GM04504 (cell line): ENCODE results near the gene SH3BGRL3.
"Not testable (repeated sequence)": the region's sequence is repeated elsewhere in the genome, so short reads cannot be mapped to it uniquely, and the experiment has no call there.

Experiments used
- DNase-seq: peaks from one replicate; pipeline ENCODE4 v3.0.0-alpha.2; 2012; ENCODE audit warnings: low read depth

Gene SH3BGRL3

DNA sequence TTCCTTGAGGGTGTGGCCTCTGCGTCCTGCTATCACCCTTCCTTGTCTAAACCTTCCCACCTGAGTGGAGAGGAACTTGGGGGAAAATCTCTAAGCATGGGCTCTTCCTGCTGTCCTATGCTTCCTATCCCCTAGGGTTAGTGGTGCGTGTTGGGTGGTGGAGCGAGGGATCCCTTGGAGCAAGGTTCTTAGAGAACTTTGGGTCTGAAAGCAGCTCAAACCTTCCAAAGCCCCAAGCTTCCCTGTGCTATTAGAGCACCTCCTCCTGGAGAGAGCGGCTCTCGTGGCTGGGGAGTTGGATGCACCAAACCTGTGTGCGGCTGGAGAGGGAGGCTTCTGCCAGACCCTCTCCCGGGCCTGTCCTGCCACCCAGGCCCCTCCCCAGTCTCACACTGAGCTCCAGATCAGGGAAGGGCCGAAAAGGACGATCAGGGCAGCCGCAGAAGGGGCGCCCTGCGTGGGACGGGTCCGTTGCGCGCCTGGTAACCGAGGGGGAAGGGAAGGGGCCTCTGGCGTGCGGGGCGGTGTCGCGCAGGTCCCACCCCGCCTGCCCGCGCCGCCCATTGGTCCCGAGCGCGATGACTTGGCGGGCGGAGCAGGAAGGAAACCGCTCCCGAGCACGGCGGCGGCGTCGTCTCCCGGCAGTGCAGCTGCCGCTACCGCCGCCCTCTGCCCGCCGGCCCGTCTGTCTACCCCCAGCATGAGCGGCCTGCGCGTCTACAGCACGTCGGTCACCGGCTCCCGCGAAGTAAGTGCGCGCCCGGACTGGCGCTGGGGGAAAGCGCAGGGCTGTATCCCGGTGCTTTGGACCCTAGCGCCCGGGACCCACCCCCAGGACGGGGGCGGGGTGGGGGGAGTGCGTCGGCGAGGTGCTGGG is at the start of gene SH3BGRL3:
Gene SH3BGRL3 (plus strand): TSS at position 631 of the 877 bp plus-strand sequence. CDS start 70 bp downstream, at position 701.
- peak; percentile 61 for DNase-seq

DNA sequence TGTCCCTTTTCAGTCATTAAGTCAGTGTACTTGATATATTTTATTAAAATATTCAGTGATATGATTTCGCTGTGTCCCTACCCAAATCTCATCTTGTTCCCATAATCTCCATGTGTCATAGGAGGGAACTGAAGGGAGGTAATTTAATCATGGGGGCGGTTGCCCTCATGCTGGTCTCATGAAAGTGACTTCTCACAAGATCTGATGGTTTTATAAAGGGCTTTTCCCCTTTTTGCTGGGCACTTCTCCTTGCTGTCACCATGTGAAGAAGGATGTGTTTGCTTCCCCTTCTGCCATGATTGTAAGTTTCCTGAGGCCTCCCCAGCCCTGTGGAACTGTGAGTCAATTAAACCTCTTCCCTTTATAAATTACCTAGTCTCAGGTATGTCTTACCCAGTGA is 49.2 kb upstream of the SH3BGRL3 start:
- DNase-seq: not testable (repeated sequence)

DNA sequence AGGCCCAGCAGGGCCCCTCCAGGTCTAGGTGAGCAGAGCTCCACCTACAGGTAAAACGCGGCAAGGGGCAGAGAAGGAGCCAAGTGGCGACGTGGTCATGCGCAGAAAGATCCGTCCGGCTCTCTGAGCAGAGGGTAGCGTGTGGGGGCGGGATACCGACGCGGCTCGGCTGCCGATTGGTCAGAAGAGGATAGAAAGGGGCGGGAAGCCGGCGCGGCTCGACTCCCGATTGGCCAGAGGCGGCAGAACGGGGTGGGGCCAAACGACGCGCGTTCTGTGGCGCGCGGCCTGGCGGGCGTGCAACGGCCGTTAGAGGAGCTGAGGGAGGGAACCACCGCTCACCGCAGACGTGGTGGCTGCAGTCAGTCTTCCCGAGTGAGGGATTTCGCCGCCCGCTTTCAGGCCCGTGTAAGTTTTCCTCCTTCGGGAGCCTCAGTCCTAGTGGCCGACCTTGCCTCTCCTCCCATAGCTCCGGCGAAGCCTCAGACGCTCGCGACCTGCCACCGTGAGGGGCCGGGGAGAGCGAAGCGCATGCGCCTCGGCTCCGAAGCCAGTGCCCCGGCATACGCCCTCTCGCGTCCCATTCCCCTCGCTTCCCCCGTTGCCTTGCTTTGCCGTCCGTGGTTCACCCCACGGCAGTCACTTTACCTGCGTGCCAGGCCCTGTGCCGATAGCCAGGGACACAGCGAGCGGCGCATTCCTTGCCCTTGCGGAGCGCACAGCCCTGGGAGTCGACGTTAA is 45.8 kb upstream of the SH3BGRL3 start, which contains the start of gene CEP85:
Gene CEP85 (plus strand): TSS at position 298 of the 741 bp plus-strand sequence. CDS start 5,584 bp downstream, outside the sequence.
- DNase-seq: peak; percentile 92

DNA sequence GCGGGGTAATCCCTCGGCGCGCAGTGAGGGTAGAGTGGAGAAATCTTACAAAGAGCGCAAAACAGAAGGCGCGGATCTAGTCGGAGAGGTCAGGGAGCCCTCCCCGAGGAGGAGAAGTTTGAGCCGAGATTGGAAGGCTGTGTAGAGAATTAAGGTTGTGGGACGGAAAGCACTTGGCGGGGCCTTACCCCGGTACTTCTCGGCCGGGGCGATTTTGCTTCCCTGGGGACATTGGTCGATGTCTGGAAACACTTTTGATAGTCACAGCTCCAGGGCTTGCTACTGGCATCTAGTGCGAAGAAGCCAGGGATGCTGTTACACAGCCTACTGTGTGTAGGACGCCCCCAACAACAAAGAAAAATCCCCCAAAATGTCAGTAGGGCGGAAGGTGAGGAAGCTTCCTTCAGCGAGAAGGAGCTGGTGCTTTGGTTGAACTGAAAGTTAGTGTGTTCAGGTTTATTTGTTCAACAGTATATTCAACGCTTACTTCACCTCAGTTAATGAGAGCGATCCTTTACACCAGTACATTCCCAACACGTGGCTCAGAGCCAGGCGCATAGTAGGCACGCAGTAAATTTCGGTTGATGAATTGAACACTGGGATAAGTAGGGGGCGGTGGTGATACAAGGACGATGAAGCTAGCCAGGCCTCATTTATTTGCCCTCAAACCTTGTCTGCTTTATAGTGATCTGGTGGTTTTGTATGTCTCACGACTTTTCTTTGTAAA is 45.1 kb upstream of the SH3BGRL3 start:
- DNase-seq: no peak

DNA sequence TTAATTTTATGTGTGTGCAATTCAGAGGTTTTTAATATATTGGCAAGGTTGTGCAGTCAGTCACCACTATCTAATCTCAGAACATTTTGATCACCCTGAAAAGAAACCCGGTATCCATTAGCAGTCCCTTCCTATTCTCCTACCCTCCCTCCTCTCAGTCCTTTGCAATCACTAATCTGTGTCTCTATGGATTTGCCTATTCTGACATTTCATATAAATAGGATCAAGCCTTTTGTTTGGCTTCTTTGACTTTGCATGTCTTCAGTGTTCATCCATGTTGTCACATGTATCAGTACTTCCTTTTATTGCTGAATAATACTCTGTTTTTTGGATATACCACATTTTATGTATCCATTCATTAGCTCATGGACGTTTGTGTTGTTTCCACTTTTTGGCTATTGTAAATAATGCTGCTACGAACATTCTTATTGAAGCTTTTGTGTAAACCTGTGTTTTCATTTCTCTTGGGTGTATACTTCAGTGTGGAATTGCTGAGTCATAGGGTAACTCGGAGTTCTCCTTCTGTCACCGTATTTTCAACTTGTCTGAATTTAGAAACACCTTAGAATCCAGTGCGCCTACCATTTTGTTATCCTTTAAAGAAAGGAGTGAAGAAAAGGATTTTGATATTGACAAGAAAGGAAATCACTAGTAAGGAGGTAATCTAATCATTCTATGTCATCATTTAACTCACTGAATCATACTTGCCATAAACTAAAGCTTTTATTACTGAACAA is 42.5 kb upstream of the SH3BGRL3 start:
- DNase-seq: no peak

DNA sequence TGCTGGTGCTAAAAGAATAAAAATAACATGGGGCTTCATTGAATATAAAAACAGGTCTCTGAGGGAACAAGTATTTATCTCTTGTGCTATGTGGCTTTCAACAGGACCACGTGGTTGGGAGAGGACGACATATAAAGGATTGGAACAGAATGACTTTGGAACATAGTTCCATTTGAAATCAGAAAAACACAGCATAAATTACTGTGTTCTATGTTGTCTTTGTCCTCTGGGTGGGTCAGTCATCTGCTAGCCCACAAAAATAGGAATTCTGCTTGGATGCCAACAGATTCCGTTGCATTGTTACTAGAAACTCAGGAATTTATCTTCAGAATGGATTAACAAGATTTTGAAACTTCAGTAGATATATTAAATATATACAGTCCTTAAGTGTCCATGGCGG is 40.0 kb upstream of the SH3BGRL3 start:
- no peak for DNase-seq

DNA sequence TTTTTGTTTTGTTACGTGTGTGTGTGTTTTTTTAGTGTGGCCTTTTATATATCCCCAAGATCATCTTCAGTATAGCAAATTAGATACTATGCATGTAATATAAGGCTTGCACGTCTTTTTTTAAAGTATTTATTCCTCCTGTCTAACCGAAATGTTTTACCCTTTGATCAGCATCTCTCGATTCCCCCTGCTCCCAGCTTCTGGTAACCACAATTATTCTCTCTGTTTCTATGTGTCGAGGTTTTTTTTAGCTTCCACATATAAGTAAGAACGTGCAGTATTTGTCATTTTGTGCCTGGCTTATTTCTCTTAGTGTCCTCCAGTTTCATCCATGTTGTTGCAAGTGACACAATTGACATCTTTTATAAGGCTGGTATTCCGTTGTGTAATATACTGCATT is 27.2 kb upstream of the SH3BGRL3 start:
- DNase-seq: no peak

DNA sequence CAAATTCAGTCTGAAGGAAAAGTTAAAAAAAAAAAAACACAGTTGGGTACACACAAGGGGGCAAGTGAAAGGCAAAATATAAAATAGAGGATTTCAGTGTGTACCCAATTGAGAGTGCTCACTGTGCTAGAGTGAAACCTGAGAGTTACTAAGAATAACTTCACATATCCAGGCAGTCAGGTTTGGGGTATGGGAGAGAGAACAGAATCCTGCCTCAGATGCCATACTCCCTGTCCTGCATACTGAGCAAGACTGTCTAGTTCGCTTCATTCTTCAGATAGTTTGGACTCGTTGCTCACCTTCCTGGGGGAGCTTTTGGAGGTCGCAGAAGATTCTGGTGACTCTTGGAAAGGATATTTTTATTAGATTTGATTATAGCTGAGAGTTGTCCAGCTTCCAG is 25.5 kb upstream of the SH3BGRL3 start:
- DNase-seq: no peak

DNA sequence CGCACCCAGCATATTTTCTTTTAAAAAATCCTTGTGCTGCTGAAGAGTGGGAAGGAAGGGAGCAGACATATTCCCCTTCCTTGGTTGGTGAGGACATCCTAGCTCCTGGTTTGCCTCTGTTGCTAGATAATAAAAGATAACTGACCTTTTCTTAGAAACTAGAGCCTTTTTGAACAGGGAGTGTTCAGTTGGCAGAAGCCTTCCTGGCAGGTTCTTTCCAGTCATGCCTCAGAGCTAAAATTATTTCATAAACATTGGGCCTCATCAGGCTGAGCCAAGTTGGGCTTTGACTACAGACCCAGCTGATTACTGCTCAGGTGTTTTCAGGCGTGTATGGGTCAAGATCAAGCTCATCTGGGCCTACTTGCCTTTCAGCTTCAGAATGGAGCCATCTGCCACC is 22.7 kb upstream of the SH3BGRL3 start:
- no peak for DNase-seq

DNA sequence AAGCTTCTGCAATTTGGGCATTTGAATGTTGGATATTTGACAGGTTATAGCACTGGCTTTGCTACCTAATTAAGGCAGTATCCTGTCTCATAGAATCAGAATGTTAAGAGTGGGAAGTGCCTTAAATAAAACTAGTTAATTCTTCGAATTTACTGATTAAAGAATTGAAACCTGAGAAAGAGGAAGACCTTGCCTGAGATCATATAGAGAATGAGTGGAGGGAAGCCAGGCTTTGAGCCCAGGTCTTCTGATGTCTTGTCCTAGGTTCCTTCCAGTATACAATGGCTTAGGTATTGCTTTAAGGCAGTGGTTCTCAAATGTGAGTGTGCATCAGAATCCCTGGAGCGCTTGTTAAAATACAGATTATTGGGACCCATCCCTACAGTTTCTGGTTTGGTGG is 20.9 kb upstream of the SH3BGRL3 start:
- DNase-seq: no peak

DNA sequence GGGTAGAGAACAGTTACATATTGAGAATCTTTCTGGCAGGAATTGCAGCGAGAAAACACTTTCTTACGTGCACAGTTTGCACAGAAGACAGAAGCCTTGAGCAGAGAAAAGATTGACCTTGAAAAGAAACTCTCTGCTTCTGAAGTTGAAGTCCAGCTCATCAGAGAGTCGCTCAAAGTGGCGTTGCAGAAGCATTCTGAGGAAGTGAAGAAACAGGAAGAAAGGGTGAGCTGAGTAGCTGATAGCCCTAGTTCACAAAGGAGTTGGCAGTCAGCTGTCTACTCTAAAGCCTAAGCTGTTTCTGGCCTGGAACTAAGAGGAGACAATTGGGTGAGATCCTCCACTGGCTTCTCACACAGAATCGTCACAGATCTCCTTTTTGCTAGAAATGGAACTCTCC is 20.3 kb upstream of the SH3BGRL3 start:
- no peak for DNase-seq

DNA sequence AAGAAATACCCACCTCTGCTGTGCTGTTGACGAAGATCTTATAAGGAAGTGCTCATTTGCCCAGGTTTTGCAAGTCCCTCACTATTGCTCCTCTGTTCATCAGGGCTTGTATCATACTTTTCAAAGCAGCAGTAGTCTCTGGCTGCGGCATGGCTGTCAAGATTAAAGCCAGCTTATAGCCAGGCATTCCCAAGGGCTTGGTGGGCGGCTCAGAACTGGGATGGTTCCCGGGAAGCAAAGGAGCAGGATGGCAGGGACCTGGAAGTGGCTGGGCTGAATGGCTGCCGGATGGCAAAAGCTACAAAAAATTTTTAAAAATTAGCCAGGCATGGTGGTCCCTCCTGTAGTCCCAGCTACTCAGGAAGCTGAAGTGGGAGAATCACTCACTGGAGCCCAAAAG is 16.7 kb upstream of the SH3BGRL3 start:
- no peak for DNase-seq

DNA sequence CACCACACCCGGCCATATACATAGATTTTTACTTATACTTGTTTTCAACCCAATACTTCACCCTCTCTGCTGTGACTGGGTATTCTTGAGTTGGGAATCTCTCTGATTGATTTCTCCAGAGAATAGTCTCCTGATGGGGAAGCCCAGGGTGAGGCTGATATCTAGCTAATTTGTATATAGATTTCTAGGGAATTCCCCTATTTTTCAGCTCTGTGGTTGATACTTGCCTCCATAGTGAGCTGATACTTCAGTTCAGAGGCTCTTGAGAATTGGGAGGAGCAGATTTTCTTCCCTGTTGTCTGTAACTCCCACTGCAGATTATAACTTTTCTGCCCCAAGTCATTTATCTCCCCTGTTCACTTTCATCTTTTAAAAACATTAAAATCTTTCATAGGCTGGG is 14.5 kb upstream of the SH3BGRL3 start:
- no peak for DNase-seq

DNA sequence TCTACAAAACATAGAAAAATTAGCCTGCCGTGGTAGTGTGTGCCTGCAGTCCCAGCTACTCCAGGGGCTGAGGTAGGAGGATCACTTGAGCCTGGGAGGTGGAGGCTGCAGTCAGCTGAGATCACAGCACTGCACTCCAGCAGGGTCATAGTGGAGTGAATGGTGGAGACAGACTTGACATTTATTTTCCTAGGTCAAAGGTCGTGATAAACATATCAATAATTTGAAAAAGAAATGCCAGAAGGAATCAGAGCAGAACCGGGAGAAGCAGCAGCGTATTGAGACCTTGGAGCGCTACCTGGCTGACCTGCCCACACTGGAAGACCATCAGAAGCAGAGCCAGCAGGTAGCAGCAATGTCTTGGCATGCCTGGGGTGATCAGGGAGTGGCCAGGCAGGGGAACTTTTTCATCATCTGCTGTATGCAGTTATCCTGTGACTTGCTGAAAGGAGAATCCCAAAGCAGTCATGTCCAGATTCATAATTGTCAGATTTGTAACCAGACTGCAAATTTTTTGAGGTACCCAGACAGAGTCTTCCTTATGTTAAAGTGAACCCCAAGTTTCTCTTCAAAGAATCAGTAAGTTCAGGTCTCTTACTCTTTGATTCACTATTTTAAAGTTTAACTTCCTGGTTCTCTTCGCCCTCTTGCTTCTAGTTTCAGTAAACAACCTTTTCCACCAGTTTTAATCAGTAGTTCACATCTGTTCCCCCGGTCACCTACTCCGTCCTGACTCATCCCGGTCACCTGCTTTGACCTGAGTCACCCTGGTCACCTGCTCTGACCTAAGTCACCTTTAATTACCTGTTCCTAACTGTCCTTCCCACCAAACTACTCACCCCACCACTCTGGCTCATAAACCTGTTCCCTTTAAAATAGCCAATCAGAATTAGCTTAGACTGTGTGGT is 11.3 kb upstream of the SH3BGRL3 start:
- no peak for DNase-seq

DNA sequence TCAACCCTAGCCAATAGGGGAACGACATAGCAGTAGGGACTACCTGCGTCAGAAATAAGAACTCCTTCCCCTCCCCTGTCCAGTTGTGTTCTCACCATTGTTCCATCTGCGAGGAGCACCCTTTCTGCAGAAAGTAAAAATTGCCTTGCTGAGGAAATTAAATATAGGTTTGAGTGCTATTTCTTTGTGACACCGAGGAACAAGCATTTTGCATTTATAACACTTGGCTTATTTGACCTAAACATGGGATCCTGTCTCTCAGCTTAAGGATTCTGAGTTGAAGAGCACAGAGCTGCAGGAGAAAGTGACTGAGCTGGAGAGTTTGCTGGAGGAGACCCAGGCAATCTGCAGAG is 10.7 kb upstream of the SH3BGRL3 start:
- no peak for DNase-seq

DNA sequence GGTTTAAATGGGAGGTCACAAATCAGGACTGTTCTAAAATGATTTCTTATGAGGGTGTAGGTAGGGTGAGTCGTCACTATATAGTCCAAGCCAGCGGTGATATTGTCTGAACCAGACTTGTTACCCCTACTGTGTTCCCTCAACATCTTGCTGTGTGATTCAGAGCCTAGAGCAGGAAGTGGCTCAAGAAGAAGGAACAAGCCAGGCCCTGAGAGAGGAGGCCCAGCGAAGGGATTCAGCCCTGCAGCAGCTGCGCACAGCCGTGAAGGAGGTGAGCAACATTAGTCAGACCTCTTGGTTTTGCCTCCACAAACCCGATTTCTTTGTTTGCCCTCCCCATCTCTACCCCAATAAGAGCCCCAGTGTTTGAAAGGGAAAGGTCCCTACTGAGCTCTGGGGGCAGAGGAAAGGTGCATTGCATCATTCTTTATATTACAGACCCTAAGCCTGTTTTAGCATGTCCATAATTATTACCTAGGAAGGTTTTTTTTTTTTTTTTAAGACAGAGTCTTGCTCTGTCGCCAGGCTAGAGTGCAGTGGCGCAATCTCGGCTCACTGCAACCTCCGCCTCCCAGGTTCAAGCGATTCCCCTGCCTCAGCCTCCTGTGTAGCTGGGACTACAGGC is 5.0 kb upstream of the SH3BGRL3 start:
- no peak for DNase-seq

DNA sequence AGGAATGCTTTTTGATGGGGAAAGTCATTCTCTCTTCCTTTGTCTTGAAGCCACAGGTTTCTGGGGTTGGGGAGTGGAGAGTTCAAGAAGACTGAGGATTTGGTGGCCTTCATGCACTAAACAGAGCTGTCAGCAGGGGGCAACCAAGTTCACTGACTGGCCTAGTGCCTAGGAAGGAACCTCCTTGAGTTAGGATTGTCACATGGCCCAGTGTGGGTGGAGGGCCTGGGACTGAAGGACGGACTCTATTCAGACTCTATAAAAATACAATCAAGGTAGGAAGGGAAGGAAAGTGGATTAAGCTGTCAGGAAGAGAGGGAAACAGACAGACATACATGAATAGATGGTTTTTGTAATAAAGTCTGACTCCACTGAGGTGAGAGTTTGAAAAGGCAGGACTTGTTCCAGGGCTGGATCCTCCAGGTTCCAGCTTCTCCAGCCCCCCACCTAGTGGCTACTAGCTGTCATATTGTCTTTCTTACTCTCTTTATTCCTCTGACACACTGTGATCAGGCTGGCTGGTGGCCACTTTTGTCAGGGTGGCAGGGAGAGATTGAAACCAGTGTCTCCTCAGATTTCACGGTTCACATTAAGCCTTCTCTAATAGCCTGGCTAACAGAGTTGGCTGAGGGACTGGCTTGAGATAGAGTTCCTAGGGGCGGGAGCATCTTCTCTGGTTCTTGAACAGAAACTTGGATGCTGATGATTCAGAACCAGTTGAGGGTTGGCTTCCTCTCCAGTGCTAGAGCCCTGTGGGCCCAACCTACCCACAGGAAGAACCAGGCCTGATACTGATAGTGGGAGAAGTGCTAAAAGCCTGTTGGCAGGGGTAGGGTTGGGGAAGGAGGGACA is 4.1 kb upstream of the SH3BGRL3 start:
- DNase-seq: peak; percentile 92

DNA sequence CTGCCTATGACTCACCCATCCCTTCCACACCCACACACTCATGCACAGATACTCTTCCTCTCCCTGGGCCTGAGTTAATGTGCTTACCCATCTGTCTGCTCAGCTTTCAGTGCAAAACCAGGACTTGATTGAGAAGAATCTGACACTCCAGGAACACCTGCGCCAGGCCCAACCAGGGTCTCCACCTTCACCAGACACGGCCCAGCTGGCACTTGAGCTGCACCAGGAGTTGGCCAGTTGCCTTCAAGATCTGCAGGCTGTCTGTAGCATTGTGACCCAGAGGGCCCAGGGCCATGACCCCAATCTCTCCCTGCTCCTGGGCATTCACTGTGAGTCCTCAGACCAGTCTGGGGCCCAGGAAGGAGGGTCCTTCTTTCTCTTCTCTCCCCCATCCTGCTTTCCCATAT is 3.5 kb upstream of the SH3BGRL3 start:
- no peak for DNase-seq

DNA sequence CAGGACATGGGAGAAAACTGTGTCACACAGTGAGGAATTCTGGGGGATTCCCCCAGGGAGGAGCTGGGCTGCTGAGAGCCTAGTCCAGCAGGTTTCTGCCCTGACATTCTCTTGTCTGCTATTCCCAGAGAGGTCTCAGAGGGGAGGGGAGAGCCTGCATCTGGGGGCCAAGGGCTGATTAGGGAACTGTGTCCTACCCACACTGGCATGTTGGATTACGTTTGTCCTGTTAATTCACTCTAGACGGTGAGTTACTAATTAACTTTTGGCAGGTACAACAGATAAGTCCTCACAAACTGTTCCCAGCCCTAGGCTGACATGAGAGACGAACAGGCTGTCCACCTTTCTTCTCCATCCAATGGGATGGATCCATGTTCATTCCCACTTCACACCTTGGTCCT is 2.6 kb upstream of the SH3BGRL3 start:
- DNase-seq: no peak
